Vagina (tissue), 2 donors: ENCODE measurements around the gene SSUH2.

Experiments
- POLR2A ChIP-seq, 2 donors: fragments of 450-650 bp; IDR thresholded peaks; one replicate each; pipeline ENCODE4 v1.6.1; 2017; ENCODE audit warnings: antibody characterized with exemption in 2 of 2, mild to moderate bottlenecking in 2 of 2, moderate library complexity in 2 of 2
- TF ChIP-seq, protein P1 (sequence below), 3 experiments: fragments of 450-650 bp in 2 of 3; fragments of 200-600 bp in 1 of 3; sonication (generic) in 1 of 3; IDR thresholded peaks; one replicate each; pipeline ENCODE4 v1.5.1; 2017 to 2019; ENCODE audit warnings: antibody characterized with exemption in 3 of 3, mild to moderate bottlenecking in 2 of 3, moderate library complexity in 2 of 3

DNA sequence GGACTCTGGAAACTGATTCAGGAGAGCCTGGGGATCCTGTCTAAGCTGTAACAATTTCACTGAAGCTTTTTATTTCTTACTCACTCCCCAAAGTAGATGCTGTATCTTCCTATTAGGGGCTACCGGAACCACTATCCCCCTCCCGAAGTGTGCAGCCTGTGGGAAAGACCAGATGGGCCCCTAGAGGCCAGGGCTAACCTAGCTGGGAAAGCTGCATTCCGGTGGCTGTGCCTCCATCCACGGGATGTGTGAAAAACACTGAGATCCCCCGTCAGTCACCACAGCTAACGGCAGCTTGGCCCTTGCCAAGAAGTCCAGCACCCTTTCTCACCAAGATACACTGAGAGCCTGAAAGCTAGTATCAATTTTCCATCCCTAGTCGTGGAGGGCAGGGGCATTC, 3.1 kb downstream of the SSUH2 start:
- TF ChIP-seq, protein P1, sequence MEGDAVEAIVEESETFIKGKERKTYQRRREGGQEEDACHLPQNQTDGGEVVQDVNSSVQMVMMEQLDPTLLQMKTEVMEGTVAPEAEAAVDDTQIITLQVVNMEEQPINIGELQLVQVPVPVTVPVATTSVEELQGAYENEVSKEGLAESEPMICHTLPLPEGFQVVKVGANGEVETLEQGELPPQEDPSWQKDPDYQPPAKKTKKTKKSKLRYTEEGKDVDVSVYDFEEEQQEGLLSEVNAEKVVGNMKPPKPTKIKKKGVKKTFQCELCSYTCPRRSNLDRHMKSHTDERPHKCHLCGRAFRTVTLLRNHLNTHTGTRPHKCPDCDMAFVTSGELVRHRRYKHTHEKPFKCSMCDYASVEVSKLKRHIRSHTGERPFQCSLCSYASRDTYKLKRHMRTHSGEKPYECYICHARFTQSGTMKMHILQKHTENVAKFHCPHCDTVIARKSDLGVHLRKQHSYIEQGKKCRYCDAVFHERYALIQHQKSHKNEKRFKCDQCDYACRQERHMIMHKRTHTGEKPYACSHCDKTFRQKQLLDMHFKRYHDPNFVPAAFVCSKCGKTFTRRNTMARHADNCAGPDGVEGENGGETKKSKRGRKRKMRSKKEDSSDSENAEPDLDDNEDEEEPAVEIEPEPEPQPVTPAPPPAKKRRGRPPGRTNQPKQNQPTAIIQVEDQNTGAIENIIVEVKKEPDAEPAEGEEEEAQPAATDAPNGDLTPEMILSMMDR (IDR thresholded peaks at IDR 0.05) = no peak
- TF ChIP-seq POLR2A (IDR thresholded peaks at IDR 0.05) = no peak
